ENCODE results near the gene SYS1. TPM values are rescaled to one million over a fixed set of nuclear protein-coding genes. Genes with fewer than 3 reads are reported as not detected.

The SYS1 gene
- polyA plus RNA-seq, 1 donor from 2014 or later: 16.1 TPM

- Histone ChIP-seq H3K9me3 (ENCODE audit: low read length) (no peaks in the 10 kb centered on the region), H3K27me3 (ENCODE audit: insufficient read depth, low read depth, low read length) (no peaks in the 10 kb centered on the region), H2AFZ (ENCODE audit: low read depth, low read length) (peak within 1 kb of the TSS; percentile 93), H3K36me3 (ENCODE audit: insufficient read depth, low read length) (no peaks in the 10 kb centered on the region), H3K79me2 (replicated peaks; ENCODE audit: insufficient read depth, low read length) (peaks cover 9% of the 10 kb centered on the region), H3K4me3 (ENCODE audit: low read length) (peak within 1 kb of the TSS; percentile 88), H3K27ac (ENCODE audit: low read length) (peak within 1 kb of the TSS; percentile 67), H3F3A (ENCODE audit: insufficient read depth, low read length, poor library complexity, severe bottlenecking) (no peaks in the 10 kb centered on the region), H4K20me1 (ENCODE audit: insufficient read depth) (no peaks in the 10 kb centered on the region), H3K9ac (ENCODE audit: low read length) (peak within 1 kb of the TSS; percentile 72), H3K4me2 (ENCODE audit: low read length) (peak within 1 kb of the TSS; percentile 98), H3K9me2 (ENCODE audit: insufficient read depth, low read length) (no peaks in the 10 kb centered on the region)
- TF ChIP-seq EZH2 (IDR thresholded peaks at IDR 0.05; ENCODE audit: borderline replicate concordance, insufficient read depth, low read length, poor library complexity, severe bottlenecking) (no peak), EP300 (conservative IDR thresholded peaks at IDR 0.05; ENCODE audit: poor library complexity, severe bottlenecking) (peak; percentile 21), REST (IDR thresholded peaks at IDR 0.05; ENCODE audit: borderline replicate concordance) (no peak), MXI1 (conservative IDR thresholded peaks at IDR 0.05; ENCODE audit: poor library complexity, severe bottlenecking) (peak; percentile 98), SMC3 (conservative IDR thresholded peaks at IDR 0.05; ENCODE audit: poor library complexity) (peak; percentile 56), POLR2AphosphoS5 (IDR thresholded peaks at IDR 0.05) (peak; percentile 87), RAD21 (conservative IDR thresholded peaks at IDR 0.05) (peak; percentile 35), TAF1 (IDR thresholded peaks at IDR 0.05; ENCODE audit: low read depth) (peak; percentile 69)
- TF ChIP-seq, protein P1, sequence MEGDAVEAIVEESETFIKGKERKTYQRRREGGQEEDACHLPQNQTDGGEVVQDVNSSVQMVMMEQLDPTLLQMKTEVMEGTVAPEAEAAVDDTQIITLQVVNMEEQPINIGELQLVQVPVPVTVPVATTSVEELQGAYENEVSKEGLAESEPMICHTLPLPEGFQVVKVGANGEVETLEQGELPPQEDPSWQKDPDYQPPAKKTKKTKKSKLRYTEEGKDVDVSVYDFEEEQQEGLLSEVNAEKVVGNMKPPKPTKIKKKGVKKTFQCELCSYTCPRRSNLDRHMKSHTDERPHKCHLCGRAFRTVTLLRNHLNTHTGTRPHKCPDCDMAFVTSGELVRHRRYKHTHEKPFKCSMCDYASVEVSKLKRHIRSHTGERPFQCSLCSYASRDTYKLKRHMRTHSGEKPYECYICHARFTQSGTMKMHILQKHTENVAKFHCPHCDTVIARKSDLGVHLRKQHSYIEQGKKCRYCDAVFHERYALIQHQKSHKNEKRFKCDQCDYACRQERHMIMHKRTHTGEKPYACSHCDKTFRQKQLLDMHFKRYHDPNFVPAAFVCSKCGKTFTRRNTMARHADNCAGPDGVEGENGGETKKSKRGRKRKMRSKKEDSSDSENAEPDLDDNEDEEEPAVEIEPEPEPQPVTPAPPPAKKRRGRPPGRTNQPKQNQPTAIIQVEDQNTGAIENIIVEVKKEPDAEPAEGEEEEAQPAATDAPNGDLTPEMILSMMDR (IDR thresholded peaks at IDR 0.05; ENCODE audit: poor library complexity, severe bottlenecking): peak; percentile 6
Measured at GRCh38 chr20:45415822-45416637, 53.1 kb downstream of the SYS1 start, which contains the start of gene PIGT. TSS of gene PIGT (plus strand) at chr20:45416141. CDS start at chr20:45416157, 16 bp downstream.

GRCh38 chr20:45416917-45417316 is 54.0 kb downstream of the SYS1 start:
- no peaks in the 10 kb centered on the region for H3K9me3 ChIP-seq (ENCODE audit: low read length)
- no peaks in the 10 kb centered on the region for H3K27me3 ChIP-seq (ENCODE audit: insufficient read depth, low read depth, low read length)
- H3F3A ChIP-seq (ENCODE audit: insufficient read depth, low read length, poor library complexity, severe bottlenecking): no peaks in the 10 kb centered on the region
- peaks cover 9% of the 10 kb centered on the region for H3K79me2 ChIP-seq (replicated peaks; ENCODE audit: insufficient read depth, low read length)
- H3K27ac ChIP-seq (ENCODE audit: low read length): no peak overlapping the region
- no peak overlapping the region for H2AFZ ChIP-seq (ENCODE audit: low read depth, low read length)
- H3K9me2 ChIP-seq (ENCODE audit: insufficient read depth, low read length): no peaks in the 10 kb centered on the region
- no peak for TF ChIP-seq MXI1 (conservative IDR thresholded peaks at IDR 0.05; ENCODE audit: poor library complexity, severe bottlenecking)
- no peak for TF ChIP-seq EP300 (conservative IDR thresholded peaks at IDR 0.05; ENCODE audit: poor library complexity, severe bottlenecking)
- TF ChIP-seq SMC3 (conservative IDR thresholded peaks at IDR 0.05; ENCODE audit: poor library complexity): no peak
- TF ChIP-seq POLR2AphosphoS5 (IDR thresholded peaks at IDR 0.05): no peak
- TF ChIP-seq RAD21 (conservative IDR thresholded peaks at IDR 0.05): no peak
- no peak for TF ChIP-seq EZH2 (IDR thresholded peaks at IDR 0.05; ENCODE audit: borderline replicate concordance, insufficient read depth, low read length, poor library complexity, severe bottlenecking)
- TF ChIP-seq REST (IDR thresholded peaks at IDR 0.05; ENCODE audit: borderline replicate concordance): no peak
- TF ChIP-seq, protein P1 (IDR thresholded peaks at IDR 0.05; ENCODE audit: poor library complexity, severe bottlenecking): no peak
- TF ChIP-seq TAF1 (IDR thresholded peaks at IDR 0.05; ENCODE audit: low read depth): no peak
- peak overlapping the region; percentile 49 for H3K4me2 ChIP-seq (ENCODE audit: low read length)
- peak overlapping the region; percentile 72 for H3K9ac ChIP-seq (ENCODE audit: low read length)
- H3K4me3 ChIP-seq (ENCODE audit: low read length): peak overlapping the region; percentile 88
- H3K36me3 ChIP-seq (ENCODE audit: insufficient read depth, low read length): no peaks in the 10 kb centered on the region
- no peaks in the 10 kb centered on the region for H4K20me1 ChIP-seq (ENCODE audit: insufficient read depth)

Measured in neural cell (in vitro differentiated cells).